Measurements from ENCODE around the gene FRMD3.

The FRMD3 gene

DNA sequence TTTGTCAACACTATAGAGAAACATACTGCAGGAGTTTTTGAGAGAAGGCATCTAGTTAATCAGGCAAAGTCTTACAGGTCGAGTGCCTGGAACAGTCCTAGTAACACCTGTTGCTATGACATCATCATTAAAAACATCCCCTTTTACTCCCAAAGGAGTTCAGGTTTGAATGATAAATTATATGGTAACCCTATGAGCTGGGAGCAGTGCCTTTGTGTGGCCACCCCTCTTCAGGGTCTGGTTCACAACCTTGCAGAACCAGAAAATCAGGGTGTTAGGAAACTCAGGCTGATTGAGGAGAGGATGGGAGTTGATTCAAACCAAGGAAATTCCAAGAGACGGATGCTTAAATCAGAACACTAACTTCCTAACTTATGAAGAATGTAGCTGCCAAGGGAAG, 296.1 kb downstream of the FRMD3 start:
- WGBS, 2 experiments (ENCODE audit: insufficient coverage in 2 of 2), result no CpG with 5 or more reads among the region's 2 CpGs
- no peak overlapping the region for H3K4me3 ChIP-seq (ENCODE audit: extremely low read depth, insufficient read depth, low read length, poor library complexity, severe bottlenecking)
- no peaks in the 10 kb centered on the region for H3K36me3 ChIP-seq (ENCODE audit: control insufficient read depth, insufficient read depth, low read length)
- no peaks in the 10 kb centered on the region for H3K9me3 ChIP-seq (ENCODE audit: control insufficient read depth, low read length)
- no peaks in the 10 kb centered on the region for H3K4me1 ChIP-seq (ENCODE audit: control insufficient read depth, insufficient read depth, low read length, poor library complexity, severe bottlenecking)
- H3K27ac ChIP-seq (ENCODE audit: low read depth, low read length, severe bottlenecking), result no peak overlapping the region

- Histone ChIP-seq H3K4me3 (ENCODE audit: extremely low read depth, insufficient read depth, low read length, poor library complexity, severe bottlenecking) (no peak overlapping the region), H3K9me3 (ENCODE audit: control insufficient read depth, low read length) (no peaks in the 10 kb centered on the region), H3K4me1 (ENCODE audit: control insufficient read depth, insufficient read depth, low read length, poor library complexity, severe bottlenecking) (no peaks in the 10 kb centered on the region), H3K27ac (ENCODE audit: low read depth, low read length, severe bottlenecking) (no peak overlapping the region), H3K36me3 (ENCODE audit: control insufficient read depth, insufficient read depth, low read length) (no peaks in the 10 kb centered on the region)
- 69 to 83% methylated on average over 1 to 4 of the region's 4 CpGs for WGBS, 2 experiments (ENCODE audit: insufficient coverage in 2 of 2)
These were observed 297.5 kb downstream of the FRMD3 start for GRCh38 chr9:83240671-83241070.

- Histone ChIP-seq H3K36me3 (ENCODE audit: control insufficient read depth, insufficient read depth, low read length) (no peaks in the 10 kb centered on the region), H3K4me1 (ENCODE audit: control insufficient read depth, insufficient read depth, low read length, poor library complexity, severe bottlenecking) (no peaks in the 10 kb centered on the region), H3K27ac (ENCODE audit: low read depth, low read length, severe bottlenecking) (no peak overlapping the region), H3K4me3 (ENCODE audit: extremely low read depth, insufficient read depth, low read length, poor library complexity, severe bottlenecking) (no peak overlapping the region), H3K9me3 (ENCODE audit: control insufficient read depth, low read length) (no peaks in the 10 kb centered on the region)
These were observed 298.5 kb downstream of the FRMD3 start for GRCh38 chr9:83239747-83240146.

DNA sequence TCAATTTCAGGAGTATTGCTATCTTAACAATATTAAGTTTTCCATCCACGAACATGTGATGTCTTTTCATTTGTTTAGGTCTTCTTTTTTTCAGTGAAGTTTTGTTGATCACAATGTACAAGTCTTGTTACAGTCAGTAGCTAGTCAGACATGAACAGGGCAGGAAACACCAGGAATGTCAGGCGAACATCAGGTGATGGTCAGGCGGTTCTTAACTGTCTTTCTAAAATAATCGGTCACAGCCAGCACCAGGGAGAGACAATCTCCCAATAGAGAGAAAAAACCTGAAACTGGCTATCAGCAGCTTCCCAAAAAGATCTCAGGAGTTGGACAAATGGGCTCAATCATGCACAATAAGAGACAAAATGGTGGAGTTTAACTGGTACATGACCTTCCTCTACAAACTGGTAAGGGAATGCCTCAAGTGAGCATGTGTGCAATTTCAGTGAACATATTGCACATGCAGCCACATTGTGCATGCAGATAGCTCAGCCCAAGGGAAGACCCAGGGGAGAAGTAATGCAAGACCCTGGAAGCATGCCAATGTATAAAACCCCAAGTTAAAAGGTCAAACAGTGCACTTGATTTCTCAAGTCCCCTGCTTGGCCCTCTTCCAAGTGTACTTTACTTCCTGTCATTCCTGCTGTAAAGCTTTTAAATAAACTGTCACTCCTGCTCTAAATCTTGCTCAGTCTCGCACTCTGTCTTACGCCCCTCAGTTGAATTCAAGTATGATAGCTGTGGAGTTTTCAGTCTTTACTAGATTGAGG, 299.1 kb downstream of the FRMD3 start:
- 96 to 100% methylated on average over 1 to 3 of the region's 6 CpGs for WGBS, 2 experiments (ENCODE audit: insufficient coverage in 2 of 2)
- Histone ChIP-seq H3K4me3 (ENCODE audit: extremely low read depth, insufficient read depth, low read length, poor library complexity, severe bottlenecking) (no peak overlapping the region), H3K27ac (ENCODE audit: low read depth, low read length, severe bottlenecking) (no peak overlapping the region), H3K36me3 (ENCODE audit: control insufficient read depth, insufficient read depth, low read length) (no peaks in the 10 kb centered on the region), H3K4me1 (ENCODE audit: control insufficient read depth, insufficient read depth, low read length, poor library complexity, severe bottlenecking) (no peaks in the 10 kb centered on the region), H3K9me3 (ENCODE audit: control insufficient read depth, low read length) (no peaks in the 10 kb centered on the region)

- H3K27ac ChIP-seq (ENCODE audit: low read depth, low read length, severe bottlenecking), result no peak overlapping the region
- WGBS, 2 experiments (ENCODE audit: insufficient coverage in 2 of 2), result 90 to 100% methylated on average over 1 to 2 of the region's 4 CpGs
- H3K4me3 ChIP-seq (ENCODE audit: extremely low read depth, insufficient read depth, low read length, poor library complexity, severe bottlenecking), result no peak overlapping the region
- no peaks in the 10 kb centered on the region for H3K36me3 ChIP-seq (ENCODE audit: control insufficient read depth, insufficient read depth, low read length)
- no peaks in the 10 kb centered on the region for H3K9me3 ChIP-seq (ENCODE audit: control insufficient read depth, low read length)
- H3K4me1 ChIP-seq (ENCODE audit: control insufficient read depth, insufficient read depth, low read length, poor library complexity, severe bottlenecking), result no peaks in the 10 kb centered on the region
These were observed 302.0 kb downstream of the FRMD3 start for GRCh38 chr9:83236029-83236696.

DNA sequence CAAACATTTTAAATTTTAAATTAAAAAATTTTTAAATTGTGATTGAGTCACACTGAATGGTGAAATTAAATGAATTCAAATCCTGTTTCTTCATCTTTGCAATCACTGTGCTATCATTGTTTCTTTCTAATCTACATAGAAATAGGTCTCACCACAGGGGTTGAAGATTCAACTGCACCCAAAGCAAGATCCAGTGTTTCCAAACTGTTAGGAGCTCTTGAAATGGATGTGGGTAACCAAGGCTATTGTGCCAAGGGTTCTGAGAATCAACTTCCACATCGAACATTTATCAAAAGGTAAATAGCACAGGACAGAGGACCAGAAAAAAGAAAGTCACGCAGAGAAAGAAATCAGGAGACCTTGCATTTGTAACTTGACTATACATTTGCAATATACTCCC, 302.7 kb downstream of the FRMD3 start:
- WGBS, 2 experiments (ENCODE audit: insufficient coverage in 2 of 2), result 20 to 33% methylated on average over 1 of the region's 2 CpGs
- Histone ChIP-seq H3K36me3 (ENCODE audit: control insufficient read depth, insufficient read depth, low read length) (no peaks in the 10 kb centered on the region), H3K4me1 (ENCODE audit: control insufficient read depth, insufficient read depth, low read length, poor library complexity, severe bottlenecking) (no peaks in the 10 kb centered on the region), H3K27ac (ENCODE audit: low read depth, low read length, severe bottlenecking) (no peak overlapping the region), H3K9me3 (ENCODE audit: control insufficient read depth, low read length) (no peaks in the 10 kb centered on the region), H3K4me3 (ENCODE audit: extremely low read depth, insufficient read depth, low read length, poor library complexity, severe bottlenecking) (no peak overlapping the region)

GRCh38 chr9:83234541-83234940, 303.7 kb downstream of the FRMD3 start:
- H3K9me3 ChIP-seq (ENCODE audit: control insufficient read depth, low read length), result no peaks in the 10 kb centered on the region
- no peaks in the 10 kb centered on the region for H3K4me1 ChIP-seq (ENCODE audit: control insufficient read depth, insufficient read depth, low read length, poor library complexity, severe bottlenecking)
- no CpG with 5 or more reads among the region's 3 CpGs for WGBS, 2 experiments (ENCODE audit: insufficient coverage in 2 of 2)
- no peaks in the 10 kb centered on the region for H3K36me3 ChIP-seq (ENCODE audit: control insufficient read depth, insufficient read depth, low read length)
- H3K4me3 ChIP-seq (ENCODE audit: extremely low read depth, insufficient read depth, low read length, poor library complexity, severe bottlenecking), result no peak overlapping the region
- H3K27ac ChIP-seq (ENCODE audit: low read depth, low read length, severe bottlenecking), result no peak overlapping the region

- Histone ChIP-seq H3K36me3 (ENCODE audit: control insufficient read depth, insufficient read depth, low read length) (no peaks in the 10 kb centered on the region), H3K9me3 (ENCODE audit: control insufficient read depth, low read length) (no peaks in the 10 kb centered on the region), H3K4me3 (ENCODE audit: extremely low read depth, insufficient read depth, low read length, poor library complexity, severe bottlenecking) (no peak overlapping the region), H3K4me1 (ENCODE audit: control insufficient read depth, insufficient read depth, low read length, poor library complexity, severe bottlenecking) (no peaks in the 10 kb centered on the region), H3K27ac (ENCODE audit: low read depth, low read length, severe bottlenecking) (no peak overlapping the region)
- 79 to 84% methylated on average over 2 of the region's 2 CpGs for WGBS, 2 experiments (ENCODE audit: insufficient coverage in 2 of 2)
These were observed 304.6 kb downstream of the FRMD3 start for GRCh38 chr9:83233647-83234046.

DNA sequence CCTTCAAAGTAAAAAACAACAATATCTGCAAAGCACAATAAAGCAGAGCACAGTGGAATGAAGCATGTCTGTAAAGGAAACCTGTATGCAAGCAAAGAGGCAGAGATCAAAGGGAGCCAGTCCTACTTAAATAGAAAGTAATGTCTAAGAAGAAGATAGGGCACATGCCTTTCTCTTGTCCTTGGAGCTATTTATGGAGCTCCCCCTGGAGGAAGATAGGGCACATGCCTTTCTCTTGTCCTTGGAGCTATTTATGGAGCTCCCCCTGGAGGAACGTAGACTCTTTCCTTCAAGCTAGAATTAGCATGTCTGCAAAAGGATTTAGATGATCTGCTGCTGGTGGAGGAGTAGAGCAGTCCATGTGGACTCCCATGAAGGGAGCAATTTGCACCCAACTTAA, 307.2 kb downstream of the FRMD3 start:
- no peaks in the 10 kb centered on the region for H3K4me1 ChIP-seq (ENCODE audit: control insufficient read depth, insufficient read depth, low read length, poor library complexity, severe bottlenecking)
- WGBS, 2 experiments (ENCODE audit: insufficient coverage in 2 of 2), result 60 to 86% methylated on average over 1 of the region's 1 CpG
- H3K36me3 ChIP-seq (ENCODE audit: control insufficient read depth, insufficient read depth, low read length), result no peaks in the 10 kb centered on the region
- no peak overlapping the region for H3K4me3 ChIP-seq (ENCODE audit: extremely low read depth, insufficient read depth, low read length, poor library complexity, severe bottlenecking)
- H3K9me3 ChIP-seq (ENCODE audit: control insufficient read depth, low read length), result no peaks in the 10 kb centered on the region
- H3K27ac ChIP-seq (ENCODE audit: low read depth, low read length, severe bottlenecking), result no peak overlapping the region

- Histone ChIP-seq H3K27ac (ENCODE audit: low read depth, low read length, severe bottlenecking) (peak overlapping the region; percentile 30), H3K36me3 (ENCODE audit: control insufficient read depth, insufficient read depth, low read length) (no peaks in the 10 kb centered on the region), H3K9me3 (ENCODE audit: control insufficient read depth, low read length) (peaks cover 5% of the 10 kb centered on the region), H3K4me1 (ENCODE audit: control insufficient read depth, insufficient read depth, low read length, poor library complexity, severe bottlenecking) (peaks cover 10% of the 10 kb centered on the region), H3K4me3 (ENCODE audit: extremely low read depth, insufficient read depth, low read length, poor library complexity, severe bottlenecking) (no peak overlapping the region)
- 85% methylated on average over 3 of the region's 3 CpGs for WGBS, 2 experiments (ENCODE audit: insufficient coverage in 2 of 2)
These were observed 317.5 kb downstream of the FRMD3 start for GRCh38 chr9:83220730-83221129.

- WGBS, 2 experiments (ENCODE audit: insufficient coverage in 2 of 2), result 68 to 79% methylated on average over 9 to 10 of the region's 12 CpGs
- H3K27ac ChIP-seq (ENCODE audit: low read depth, low read length, severe bottlenecking), result peak overlapping the region; percentile 59
These were observed 318.2 kb downstream of the FRMD3 start for GRCh38 chr9:83219924-83220438.

More at GRCh38 chr9:83219924-83220438, 318.2 kb downstream of the FRMD3 start:
- Histone ChIP-seq H3K9me3 (ENCODE audit: control insufficient read depth, low read length) (peaks cover 5% of the 10 kb centered on the region), H3K4me1 (ENCODE audit: control insufficient read depth, insufficient read depth, low read length, poor library complexity, severe bottlenecking) (peaks cover 10% of the 10 kb centered on the region), H3K4me3 (ENCODE audit: extremely low read depth, insufficient read depth, low read length, poor library complexity, severe bottlenecking) (peak overlapping the region; percentile 46), H3K36me3 (ENCODE audit: control insufficient read depth, insufficient read depth, low read length) (no peaks in the 10 kb centered on the region)

Data from mesodermal cell (in vitro differentiated cells).